Esophagus squamous epithelium (tissue), 4 donors: Measurements from ENCODE around the gene HLX.

Experiments
- CTCF ChIP-seq, 6 experiments: fragments of 450-650 bp in 4 of 6; fragments of 200-600 bp in 2 of 6; sonication (generic) in 2 of 6; IDR thresholded peaks; one replicate each; pipeline ENCODE4 v1.5.1; 2016 to 2019; ENCODE audit warnings: antibody characterized with exemption in 6 of 6, mild to moderate bottlenecking in 4 of 6, moderate library complexity in 4 of 6
- POLR2A ChIP-seq, 4 donors: fragments of 450-650 bp; IDR thresholded peaks; one replicate each; pipeline ENCODE4 v1.6.1; 2017; ENCODE audit warnings: antibody characterized with exemption in 4 of 4, mild to moderate bottlenecking in 4 of 4, moderate library complexity in 3 of 4

GRCh38 chr1:220892997-220893700, 13.9 kb downstream of the HLX start:
- no peak for TF ChIP-seq CTCF (IDR thresholded peaks at IDR 0.05)
- TF ChIP-seq POLR2A (IDR thresholded peaks at IDR 0.05), result no peak
